H9 (cell line): ENCODE measurements around the gene ANK3. TPM values are rescaled to one million over a fixed set of nuclear protein-coding genes. Genes with fewer than 3 reads are reported as not detected.

Source experiments
- DNase-seq: peaks from one replicate; pipeline ENCODE4 v3.0.0-alpha.2; 2017
- H2AFZ ChIP-seq: one replicate; pipeline ENCODE4 v1.6.1; 2013; ENCODE audit warnings: mild to moderate bottlenecking, low read length, control low read depth, moderate library complexity
- H2AK5ac ChIP-seq: 2 replicates; pipeline ENCODE4 v1.6.1; 2013; ENCODE audit warnings: low read length, control low read depth, mixed read lengths; ENCODE audit not compliant: insufficient read length
- H2BK120ac ChIP-seq: one replicate; pipeline ENCODE4 v1.6.1; 2013; ENCODE audit warnings: low read depth, mild to moderate bottlenecking, low read length, control low read depth, inconsistent platforms; ENCODE audit not compliant: poor library complexity, severe bottlenecking
- H2BK12ac ChIP-seq: 2 replicates; pipeline ENCODE4 v1.6.1; 2013; ENCODE audit warnings: low read length, control low read depth, mixed read lengths, low read depth; ENCODE audit not compliant: insufficient read length
- H2BK15ac ChIP-seq: 2 replicates; pipeline ENCODE4 v1.6.1; 2013; ENCODE audit warnings: low read depth, low read length, control low read depth
- H2BK20ac ChIP-seq: one replicate; pipeline ENCODE4 v1.6.1; 2013; ENCODE audit warnings: low read depth, mild to moderate bottlenecking, low read length, control low read depth, inconsistent platforms; ENCODE audit not compliant: poor library complexity, severe bottlenecking
- H2BK5ac ChIP-seq: 2 replicates; pipeline ENCODE4 v1.6.1; 2013; ENCODE audit warnings: low read length, control low read depth, mixed read lengths; ENCODE audit not compliant: insufficient read length
- H3K14ac ChIP-seq: 2 replicates; pipeline ENCODE4 v1.6.1; 2013; ENCODE audit warnings: low read length, control low read depth; ENCODE audit not compliant: insufficient read depth
- H3K18ac ChIP-seq: 2 replicates; pipeline ENCODE4 v1.6.1; 2013; ENCODE audit warnings: low read depth, mild to moderate bottlenecking, mixed read lengths, low read length, control low read depth; ENCODE audit not compliant: insufficient read length
- H3K23ac ChIP-seq: 2 replicates; pipeline ENCODE4 v1.6.1; 2013; ENCODE audit warnings: low read length, control low read depth, mixed read lengths, low read depth; ENCODE audit not compliant: insufficient read length
- H3K23me2 ChIP-seq: 2 replicates; pipeline ENCODE4 v1.6.1; 2013; ENCODE audit warnings: low read depth, mild to moderate bottlenecking, mixed read lengths, low read length, control low read depth; ENCODE audit not compliant: insufficient read length, poor library complexity, severe bottlenecking
- H3K27ac ChIP-seq: 2 replicates; pipeline ENCODE4 v1.5.1; 2013; ENCODE audit warnings: low read length, control low read depth, mixed read lengths, low read depth; ENCODE audit not compliant: insufficient read length
- H3K27me3 ChIP-seq: 2 replicates; pipeline ENCODE4 v1.6.1; 2013; ENCODE audit warnings: low read length, control low read depth, inconsistent platforms; ENCODE audit not compliant: insufficient read depth
- H3K4ac ChIP-seq: 2 replicates; pipeline ENCODE4 v1.6.1; 2013; ENCODE audit warnings: low read depth, mild to moderate bottlenecking, control low read depth, inconsistent platforms, low read length, moderate library complexity
- H3K4me1 ChIP-seq: 2 replicates; pipeline ENCODE4 v1.6.1; 2013; ENCODE audit warnings: low read length, control low read depth, inconsistent platforms; ENCODE audit not compliant: insufficient read depth
- H3K4me2 ChIP-seq: 2 replicates; pipeline ENCODE4 v1.6.1; 2013; ENCODE audit warnings: low read length, control low read depth, mixed read lengths; ENCODE audit not compliant: insufficient read length, insufficient read depth
- H3K56ac ChIP-seq: 2 replicates; pipeline ENCODE4 v1.6.1; 2013; ENCODE audit warnings: low read depth, mild to moderate bottlenecking, mixed read lengths, low read length, control low read depth; ENCODE audit not compliant: insufficient read length
- H3K79me1 ChIP-seq: 2 replicates; pipeline ENCODE4 v1.6.1; 2013; ENCODE audit warnings: low read depth, mild to moderate bottlenecking, moderate library complexity, low read length, control low read depth, inconsistent platforms; ENCODE audit not compliant: insufficient read depth, poor library complexity, severe bottlenecking
- H3K79me2 ChIP-seq: 2 replicates; pipeline ENCODE4 v1.6.1; 2013; ENCODE audit warnings: low read length, control low read depth, inconsistent platforms; ENCODE audit not compliant: insufficient read depth
- H3K9ac ChIP-seq: 2 replicates; pipeline ENCODE4 v1.6.1; 2013; ENCODE audit warnings: low read length, control low read depth, mixed read lengths; ENCODE audit not compliant: insufficient read length; ENCODE audit errors: extremely low read depth
- H3K9me3 ChIP-seq: one replicate; pipeline ENCODE4 v1.6.1; 2013; ENCODE audit warnings: low read depth, low read length, inconsistent platforms; ENCODE audit not compliant: control insufficient read depth
- H3T11ph ChIP-seq: one replicate; pipeline ENCODE4 v1.6.1; 2013; ENCODE audit warnings: mild to moderate bottlenecking, low read length, control low read depth, inconsistent platforms
- H4K20me1 ChIP-seq: one replicate; pipeline ENCODE4 v1.6.1; 2013; ENCODE audit not compliant: control insufficient read depth, insufficient read length, insufficient read depth
- H4K5ac ChIP-seq: 2 replicates; pipeline ENCODE4 v1.6.1; 2013; ENCODE audit warnings: low read depth, mild to moderate bottlenecking, mixed read lengths, low read length, control low read depth; ENCODE audit not compliant: insufficient read length
- H4K8ac ChIP-seq: replicated peaks from 2 replicates; pipeline ENCODE4 v1.6.1; 2013; ENCODE audit warnings: low read length, control low read depth, mixed read lengths, low read depth; ENCODE audit not compliant: insufficient read length
- H4K91ac ChIP-seq: 2 replicates; pipeline ENCODE4 v1.6.1; 2013; ENCODE audit warnings: low read depth, mild to moderate bottlenecking, moderate library complexity, mixed read lengths, low read length, control low read depth; ENCODE audit not compliant: insufficient read length
- H3K27ac Mint-ChIP-seq, 3 experiments: 2 replicates in 2 of 3; 3 replicates in 1 of 3; pipeline ENCODE4 v1.8.0; 2020 to 2021; ENCODE audit warnings: mixed read lengths in 3 of 3, mild to moderate bottlenecking in 1 of 3, moderate library complexity in 1 of 3
- H3K27me3 Mint-ChIP-seq: 2 replicates; pipeline ENCODE4 v1.8.0; 2021; ENCODE audit warnings: low read depth, mild to moderate bottlenecking, moderate library complexity, mixed read lengths
- H3K36me3 Mint-ChIP-seq, 3 experiments: 2 replicates in 2 of 3; 3 replicates in 1 of 3; pipeline ENCODE4 v1.8.0; 2020 to 2021; ENCODE audit warnings: low read depth in 3 of 3, mixed read lengths in 3 of 3; ENCODE audit not compliant: insufficient read depth in 1 of 3
- H3K4me1 Mint-ChIP-seq, 2 experiments: 2 replicates each; pipeline ENCODE4 v1.8.0; 2020; ENCODE audit warnings: mixed read lengths in 2 of 2
- H3K4me3 Mint-ChIP-seq, 2 experiments: 2 replicates in 1 of 2; 3 replicates in 1 of 2; pipeline ENCODE4 v1.8.0; 2020 to 2021; ENCODE audit warnings: mild to moderate bottlenecking in 2 of 2, mixed read lengths in 2 of 2, moderate library complexity in 1 of 2
- H3K9me3 Mint-ChIP-seq, 2 experiments: 2 replicates in 1 of 2; 3 replicates in 1 of 2; pipeline ENCODE4 v1.8.0; 2020; ENCODE audit warnings: mild to moderate bottlenecking in 2 of 2, mixed read lengths in 2 of 2, moderate library complexity in 1 of 2
- CTCF ChIP-seq: fragments of 200-600 bp; sonication (generic); conservative IDR thresholded peaks from 3 replicates; pipeline ENCODE4 v1.8.0; 2021; ENCODE audit warnings: antibody characterized with exemption, mild to moderate bottlenecking
- WGBS: extraction: QIAGEN DNeasy Blood & Tissue Kit; methylation state at CpG from one replicate; pipeline ENCODE4 v1.1.7; 2013; ENCODE audit warnings: missing lambda C conversion rate, low lambda C conversion rate, mixed read lengths; ENCODE audit not compliant: insufficient read length; ENCODE audit errors: extremely low coverage; 5-methylcytosine and 5-hydroxymethylcytosine counted together
- total RNA-seq: library from RNA; stranded (reverse); gene quantifications from 2 replicates; pipeline ENCODE4 v1.2.1, GENCODE V29; 2021

ANK3 gene
- total RNA-seq, 1 experiment from 2014 or later, result 59.6 TPM

GRCh38 chr10:60050366-60050765 is 339.3 kb downstream of the ANK3 start:
- Histone ChIP-seq H3K14ac (no peak overlapping the region), H2AFZ (no peak overlapping the region), H3K4me1 (no peaks in the 10 kb centered on the region), H2AK5ac (no peak overlapping the region), H4K8ac (no peak overlapping the region), H4K20me1 (no peaks in the 10 kb centered on the region), H2BK5ac (no peak overlapping the region), H3K4me2 (no peak overlapping the region), H3K79me1 (no peaks in the 10 kb centered on the region), H3K79me2 (no peaks in the 10 kb centered on the region), H2BK15ac (no peak overlapping the region), H4K5ac (no peak overlapping the region), H3T11ph (no peak overlapping the region), H3K18ac (no peak overlapping the region), H3K56ac (no peak overlapping the region), H4K91ac (no peak overlapping the region), H3K23ac (no peak overlapping the region), H3K9ac (no peak overlapping the region), H3K23me2 (no peaks in the 10 kb centered on the region), H3K27ac (no peak overlapping the region), H3K27me3 (no peaks in the 10 kb centered on the region), H3K9me3 (no peaks in the 10 kb centered on the region), H2BK20ac (no peak overlapping the region), H2BK120ac (no peak overlapping the region), H3K4ac (no peak overlapping the region), H2BK12ac (no peak overlapping the region)
- WGBS, result no CpG with 5 or more reads among the region's 3 CpGs
- Mint-ChIP-seq H3K27me3 (no peaks in the 10 kb centered on the region), H3K4me3 (no peak overlapping the region), H3K27ac (no peak overlapping the region), H3K36me3 (peaks cover 0 to under 1% (median 0%) of the 10 kb centered on the region in 3 experiments; a peak in 3 of 7 replicates), H3K4me1 (peaks cover 3 to 7% of the 10 kb centered on the region in 2 experiments), H3K9me3 (no peaks in the 10 kb centered on the region; a peak in 1 of 5 replicates)
- TF ChIP-seq CTCF, result no peak
- DNase-seq, result no peak
